GM21717 (cell line): ENCODE measurements around the gene RHOV.
A peak's percentile ranks its signal among the peaks of the same experiment; 100 is the strongest.

Experiments
- ATAC-seq: cut with Tn5 transposase; IDR thresholded peaks from one replicate; pipeline ENCODE4 v1.9.1; 2021; ENCODE audit warnings: mild to moderate bottlenecking, moderate library complexity; ENCODE audit not compliant: unreplicated experiment

The RHOV gene

GRCh38 chr15:40904552-40905201 is 30.6 kb upstream of the RHOV start:
- no peak for ATAC-seq

- ATAC-seq: no peak
These were observed 28.8 kb upstream of the RHOV start for GRCh38 chr15:40902605-40903561.

GRCh38 chr15:40901053-40901443 is 27.0 kb upstream of the RHOV start:
- no peak for ATAC-seq

- no peak for ATAC-seq
These were observed 26.4 kb upstream of the RHOV start for GRCh38 chr15:40900256-40901052.

- ATAC-seq: no peak
These were observed 25.6 kb upstream of the RHOV start for GRCh38 chr15:40899536-40900207.

GRCh38 chr15:40894681-40895448 is 20.8 kb upstream of the RHOV start:
- no peak for ATAC-seq

GRCh38 chr15:40893733-40894680 is 20.0 kb upstream of the RHOV start, which contains the start of gene VPS18:
VPS18 (plus strand) TSS chr15:40894450; CDS start chr15:40894769, 319 bp downstream.
- peak; percentile 81 for ATAC-seq

- ATAC-seq: no peak
These were observed 19.1 kb upstream of the RHOV start for GRCh38 chr15:40893019-40893670.

GRCh38 chr15:40892447-40893012 is 18.5 kb upstream of the RHOV start:
- no peak for ATAC-seq

GRCh38 chr15:40891810-40892446 is 17.9 kb upstream of the RHOV start:
- no peak for ATAC-seq

GRCh38 chr15:40891138-40891537 is 17.1 kb upstream of the RHOV start:
- no peak for ATAC-seq

- no peak for ATAC-seq
These were observed 15.1 kb upstream of the RHOV start for GRCh38 chr15:40889112-40889511.

GRCh38 chr15:40886586-40886985 is 12.6 kb upstream of the RHOV start:
- ATAC-seq: no peak

GRCh38 chr15:40881351-40881750 is 7.3 kb upstream of the RHOV start:
- no peak for ATAC-seq

GRCh38 chr15:40879609-40880008 is 5.6 kb upstream of the RHOV start:
- ATAC-seq: no peak

- ATAC-seq: peak; percentile 61
These were observed 4.8 kb upstream of the RHOV start for GRCh38 chr15:40878785-40879184.

GRCh38 chr15:40877694-40878093 is 3.7 kb upstream of the RHOV start:
- no peak for ATAC-seq
